Endothelial cell of umbilical vein (primary cell): ENCODE measurements around the gene FBXL4.

ENCODE experiments used
- CTCF ChIP-seq, 2 donors: IDR thresholded peaks; 1 replicate in 1 of 2; 2 replicates in 1 of 2; pipeline ENCODE4 v1.5.1; 2011; ENCODE audit warnings: low read length in 2 of 2, mild to moderate bottlenecking in 2 of 2, moderate library complexity in 2 of 2, control low read depth in 1 of 2, inconsistent platforms in 1 of 2, low read depth in 1 of 2; ENCODE audit not compliant: insufficient read depth in 1 of 2; ENCODE audit errors: extremely low read depth in 1 of 2
- EZH2 ChIP-seq: IDR thresholded peaks from 2 replicates; pipeline ENCODE4 v1.6.1; 2012; ENCODE audit warnings: borderline replicate concordance, low read depth, mild to moderate bottlenecking, moderate library complexity, low read length, inconsistent platforms; ENCODE audit not compliant: severe bottlenecking
- FOS ChIP-seq: IDR thresholded peaks from 2 replicates; pipeline ENCODE4 v1.6.1; 2011; ENCODE audit warnings: mild to moderate bottlenecking, low read length, moderate library complexity, borderline replicate concordance; ENCODE audit not compliant: insufficient read depth
- JUN ChIP-seq: IDR thresholded peaks from 2 replicates; pipeline ENCODE4 v1.6.1; 2011; ENCODE audit warnings: borderline replicate concordance, low read depth; ENCODE audit not compliant: insufficient read length, insufficient read depth
- MAX ChIP-seq: IDR thresholded peaks from 2 replicates; pipeline ENCODE4 v1.6.1; 2011; ENCODE audit not compliant: insufficient read depth, insufficient read length
- MYC ChIP-seq: IDR thresholded peaks from one replicate; pipeline ENCODE4 v1.6.1; 2011; ENCODE audit warnings: mild to moderate bottlenecking, low read depth, low read length
- POLR2A ChIP-seq: IDR thresholded peaks from 2 replicates; pipeline ENCODE4 v1.6.1; 2012; ENCODE audit warnings: low read depth, mild to moderate bottlenecking, control low read depth, low read length

GRCh38 chr6:98967616-98968015 lies 19.9 kb upstream of the FBXL4 start:
- no peak for TF ChIP-seq POLR2A
- TF ChIP-seq FOS = no peak
- no peak for TF ChIP-seq JUN
- TF ChIP-seq CTCF (IDR thresholded peaks at IDR 0.05; ENCODE audit: extremely low read depth in 1 of 2, insufficient read depth in 1 of 2, low read depth in 1 of 2, low read length in 2 of 2) = no peak
- no peak for TF ChIP-seq MAX
- no peak for TF ChIP-seq EZH2
- TF ChIP-seq MYC = no peak
